Pancreas (tissue), 10 donors: Measurements from ENCODE around the gene MEIS3. TPM values are rescaled to one million over a fixed set of nuclear protein-coding genes. Genes with fewer than 3 reads are reported as not detected.

Source experiments
- ATAC-seq, 4 donors: fragments of 200-7000 bp; cut with Tn5 transposase; one replicate each; pipeline versions ENCODE4 v1.8.0 to v1.9.1; 2020; ENCODE audit warnings: mild to moderate bottlenecking in 4 of 4, moderate library complexity in 4 of 4
- DNase-seq, 6 donors: peaks; one replicate each; pipeline ENCODE4 v3.0.0-alpha.2; 2020
- FAIRE-seq: peaks from 2 replicates; lab custom pipeline; 2012; peaks lifted over from hg19 to GRCh38; lab: Jason Lieb, UNC
- H3K27ac ChIP-seq, 4 donors: fragments of 200-600 bp; sonication (generic); 1 replicate in 3 of 4; 2 replicates in 1 of 4; pipeline versions ENCODE4 v1.5.0 to v1.8.0; 2020
- H3K27me3 ChIP-seq, 4 donors: fragments of 200-600 bp; one replicate each; pipeline ENCODE4 v1.8.0; 2021
- H3K36me3 ChIP-seq, 3 donors: fragments of 200-600 bp; sonication (generic) in 1 of 3; one replicate each; pipeline versions ENCODE4 v1.5.0 to v1.8.0; 2020 to 2021
- H3K4me1 ChIP-seq, 3 donors: fragments of 200-600 bp; one replicate each; pipeline ENCODE4 v1.8.0; 2021
- H3K4me3 ChIP-seq, 4 donors: fragments of 200-600 bp; sonication (generic) in 2 of 4; one replicate each; pipeline versions ENCODE4 v1.5.0 to v1.8.0; 2020 to 2021
- H3K9me3 ChIP-seq, 4 donors: fragments of 200-600 bp; one replicate each; pipeline ENCODE4 v1.8.0; 2021
- WGBS, 2 donors: extraction: QIAGEN DNeasy Blood & Tissue Kit; methylation state at CpG; one replicate each; pipeline ENCODE4 v1.1.7; 2013; 5-methylcytosine and 5-hydroxymethylcytosine counted together
- intact Hi-C, 3 donors: fragments of 100-400 bp; cut with DNase I; formaldehyde crosslinking; loops; one replicate each; pipeline versions ENCODE4 v1.11.1 to v1.14.2; 2022
- polyA plus RNA-seq, 2 donors: library from polyadenylated mRNA; stranded (reverse); fragments of 200-250 nt; gene quantifications; one replicate each; pipeline ENCODE4 v1.2.3, GENCODE V29; 2013
- total RNA-seq, 6 donors: library from RNA; stranded (reverse); fragmentation: NEBNext Ultra II Directional in 4 of 6; extraction: Animal tissue kit (Norgen Biotek cat#: 25700) in 4 of 6; gene quantifications; one replicate each; pipeline versions ENCODE4 v1.2.1 to v1.2.4, GENCODE V29; 2021 to 2023
- TF ChIP-seq, protein P1 (sequence below), 4 donors: fragments of 200-600 bp; sonication (generic) in 3 of 4; IDR thresholded peaks; one replicate each; pipeline versions ENCODE4 v1.5.0 to v1.8.0; 2021; ENCODE audit warnings: antibody characterized with exemption in 4 of 4
- donor health status: healthy with polysubstance abuse.
- donor health status: DM: no; HTN: no; CAD: no; lungs with moderate emphysema.
- donor health status: DM: no; HTN: no; CAD: no.
- donor health status: control.
- donor health status: control.
- donor health status: Bipolar disorder and iron deficiency.
- donor health status: DM: yes; HTN: yes; CAD: no.
- donor health status: DM: no; HTN: no; CAD: no.
- donor health status: DM: no; HTN: no; CAD: no.
- donor health status: DM: yes; HTN: yes; CAD: no.

Gene MEIS3
- total and polyA plus RNA-seq, 8 donors: 0.91 to 28.5 (median 3.0) TPM

- Histone ChIP-seq H3K4me3 (no peak overlapping the region), H3K27me3 (no peaks in the 10 kb centered on the region), H3K4me1 (no peaks in the 10 kb centered on the region), H3K9me3 (no peaks in the 10 kb centered on the region), H3K27ac (no peak overlapping the region), H3K36me3 (peaks cover 0 to 24% (median 19%) of the 10 kb centered on the region in 3 donors)
- DNase-seq: no peak
- FAIRE-seq: no peak
- intact Hi-C loops: loop anchor here in 1 of 3 donors (10.0 kb wide), 1 partner anchor 87 kb away; no protein-coding TSS in a partner anchor
- WGBS, 2 donors: 88 to 90% methylated on average over 8 to 11 of the region's 11 CpGs
- peak in 2 of 4 donors; percentile 10 to 34 for ATAC-seq
- TF ChIP-seq, protein P1, sequence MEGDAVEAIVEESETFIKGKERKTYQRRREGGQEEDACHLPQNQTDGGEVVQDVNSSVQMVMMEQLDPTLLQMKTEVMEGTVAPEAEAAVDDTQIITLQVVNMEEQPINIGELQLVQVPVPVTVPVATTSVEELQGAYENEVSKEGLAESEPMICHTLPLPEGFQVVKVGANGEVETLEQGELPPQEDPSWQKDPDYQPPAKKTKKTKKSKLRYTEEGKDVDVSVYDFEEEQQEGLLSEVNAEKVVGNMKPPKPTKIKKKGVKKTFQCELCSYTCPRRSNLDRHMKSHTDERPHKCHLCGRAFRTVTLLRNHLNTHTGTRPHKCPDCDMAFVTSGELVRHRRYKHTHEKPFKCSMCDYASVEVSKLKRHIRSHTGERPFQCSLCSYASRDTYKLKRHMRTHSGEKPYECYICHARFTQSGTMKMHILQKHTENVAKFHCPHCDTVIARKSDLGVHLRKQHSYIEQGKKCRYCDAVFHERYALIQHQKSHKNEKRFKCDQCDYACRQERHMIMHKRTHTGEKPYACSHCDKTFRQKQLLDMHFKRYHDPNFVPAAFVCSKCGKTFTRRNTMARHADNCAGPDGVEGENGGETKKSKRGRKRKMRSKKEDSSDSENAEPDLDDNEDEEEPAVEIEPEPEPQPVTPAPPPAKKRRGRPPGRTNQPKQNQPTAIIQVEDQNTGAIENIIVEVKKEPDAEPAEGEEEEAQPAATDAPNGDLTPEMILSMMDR (IDR thresholded peaks at IDR 0.05): no peak
Observed at GRCh38 chr19:47381653-47382279, 37.6 kb downstream of the MEIS3 start.

GRCh38 chr19:47381121-47381520 lies 38.2 kb downstream of the MEIS3 start:
- Histone ChIP-seq H3K4me1 (no peaks in the 10 kb centered on the region), H3K4me3 (no peak overlapping the region), H3K27ac (no peak overlapping the region), H3K9me3 (no peaks in the 10 kb centered on the region), H3K27me3 (no peaks in the 10 kb centered on the region), H3K36me3 (peaks cover 0 to 30% (median 26%) of the 10 kb centered on the region in 3 donors)
- intact Hi-C loops: loop anchor here in 1 of 3 donors (10.0 kb wide), 1 partner anchor 86 kb away; no protein-coding TSS in a partner anchor
- ATAC-seq (no peak), DNase-seq (no peak), FAIRE-seq (no peak)
- TF ChIP-seq, protein P1 (IDR thresholded peaks at IDR 0.05): no peak
- 92% methylated on average over 14 of the region's 14 CpGs for WGBS, 2 donors

GRCh38 chr19:47380559-47380958 lies 38.8 kb downstream of the MEIS3 start:
- H3K4me3 ChIP-seq: no peak overlapping the region
- whole genome bisulfite sequencing, 2 donors: 94 to 97% methylated on average over 6 of the region's 6 CpGs
- H3K4me1 ChIP-seq: no peaks in the 10 kb centered on the region
- intact Hi-C loops: loop anchor here in 1 of 3 donors (10.0 kb wide), 1 partner anchor 86 kb away; no protein-coding TSS in a partner anchor
- no peaks in the 10 kb centered on the region for H3K9me3 ChIP-seq
- no peaks in the 10 kb centered on the region for H3K27me3 ChIP-seq
- TF ChIP-seq, protein P1 (IDR thresholded peaks at IDR 0.05): no peak
- FAIRE-seq (no peak), DNase-seq (no peak), ATAC-seq (no peak)
- peaks cover 0 to 35% (median 29%) of the 10 kb centered on the region in 3 donors for H3K36me3 ChIP-seq
- H3K27ac ChIP-seq: no peak overlapping the region

GRCh38 chr19:47379381-47379938 lies 39.9 kb downstream of the MEIS3 start:
- DNase-seq (no peak), FAIRE-seq (no peak), ATAC-seq (no peak)
- Histone ChIP-seq H3K4me1 (no peaks in the 10 kb centered on the region), H3K4me3 (no peak overlapping the region), H3K27me3 (no peaks in the 10 kb centered on the region), H3K9me3 (no peaks in the 10 kb centered on the region), H3K36me3 (peaks cover 0 to 45% (median 36%) of the 10 kb centered on the region in 3 donors), H3K27ac (no peak overlapping the region)
- intact Hi-C loops: no loop called here
- TF ChIP-seq, protein P1 (IDR thresholded peaks at IDR 0.05): no peak
- WGBS, 2 donors: 90 to 94% methylated on average over 21 to 23 of the region's 23 CpGs

- no peak for ATAC-seq
- no peaks in the 10 kb centered on the region for H3K27me3 ChIP-seq
- no peaks in the 10 kb centered on the region for H3K4me1 ChIP-seq
- FAIRE-seq: no peak
- no peak for DNase-seq
- no peak overlapping the region for H3K4me3 ChIP-seq
- 92 to 93% methylated on average over 11 of the region's 11 CpGs for WGBS, 2 donors
- intact Hi-C loops: no loop called here
- H3K9me3 ChIP-seq: no peaks in the 10 kb centered on the region
- H3K27ac ChIP-seq: no peak overlapping the region
- peaks cover 6 to 57% (median 43%) of the 10 kb centered on the region in 3 donors for H3K36me3 ChIP-seq
- TF ChIP-seq, protein P1 (IDR thresholded peaks at IDR 0.05): no peak
Observed at GRCh38 chr19:47378246-47378645, 41.1 kb downstream of the MEIS3 start.
